NCI-H1436 treated with DMSO at 0.1 percent for 48 hours (cell line): ENCODE measurements around the gene PMM2.
"Not testable (repeated sequence)": the region's sequence is repeated elsewhere in the genome, so short reads cannot be mapped to it uniquely, and the experiment has no call there.

Experiments used
- DNase-seq: peaks from one replicate; lab custom pipeline; 2025; lab: John Stamatoyannopoulos, UW

Gene PMM2

GRCh38 chr16:8782673-8783072 lies 15.0 kb upstream of the PMM2 start:
- no peak for DNase-seq

- no peak for DNase-seq
Observed at GRCh38 chr16:8785408-8785807, 12.2 kb upstream of the PMM2 start.

GRCh38 chr16:8786316-8786715 lies 11.3 kb upstream of the PMM2 start:
- DNase-seq, result not testable (repeated sequence)

GRCh38 chr16:8788578-8789172 lies 9.0 kb upstream of the PMM2 start:
- no peak for DNase-seq

- DNase-seq, result no peak
Observed at GRCh38 chr16:8795091-8795490, 2.5 kb upstream of the PMM2 start.

- DNase-seq, result no peak
Observed at GRCh38 chr16:8795818-8796217, 1.8 kb upstream of the PMM2 start.

- DNase-seq, result no peak
Observed at GRCh38 chr16:8796469-8797363, 923 bp upstream of the PMM2 start.

- DNase-seq, result no peak
Observed at GRCh38 chr16:8798174-8798527, 512 bp downstream of the PMM2 start.

- no peak for DNase-seq
Observed at GRCh38 chr16:8798535-8799157, 1.0 kb downstream of the PMM2 start.

- no peak for DNase-seq
Observed at GRCh38 chr16:8801701-8802100, 4.1 kb downstream of the PMM2 start.

GRCh38 chr16:8803733-8804132 lies 6.1 kb downstream of the PMM2 start:
- not testable (repeated sequence) for DNase-seq

GRCh38 chr16:8804313-8804712 lies 6.7 kb downstream of the PMM2 start:
- DNase-seq, result no peak

- DNase-seq, result no peak
Observed at GRCh38 chr16:8806272-8806983, 8.8 kb downstream of the PMM2 start.

- DNase-seq, result no peak
Observed at GRCh38 chr16:8807189-8807588, 9.6 kb downstream of the PMM2 start.

- no peak for DNase-seq
Observed at GRCh38 chr16:8808009-8808408, 10.4 kb downstream of the PMM2 start.

GRCh38 chr16:8808613-8809353 lies 11.1 kb downstream of the PMM2 start:
- no peak for DNase-seq

GRCh38 chr16:8812162-8812843 lies 14.7 kb downstream of the PMM2 start:
- DNase-seq, result no peak

- no peak for DNase-seq
Observed at GRCh38 chr16:8814095-8814806, 16.6 kb downstream of the PMM2 start.

- DNase-seq, result no peak
Observed at GRCh38 chr16:8816967-8817655, 19.5 kb downstream of the PMM2 start.
